ENCODE results near the gene CSNK1D. TPM values are rescaled to one million over a fixed set of nuclear protein-coding genes. Genes with fewer than 3 reads are reported as not detected.

The CSNK1D gene
- total and polyA plus RNA-seq, 4 donors, result 35.2 to 144 (median 89.1) TPM

DNA sequence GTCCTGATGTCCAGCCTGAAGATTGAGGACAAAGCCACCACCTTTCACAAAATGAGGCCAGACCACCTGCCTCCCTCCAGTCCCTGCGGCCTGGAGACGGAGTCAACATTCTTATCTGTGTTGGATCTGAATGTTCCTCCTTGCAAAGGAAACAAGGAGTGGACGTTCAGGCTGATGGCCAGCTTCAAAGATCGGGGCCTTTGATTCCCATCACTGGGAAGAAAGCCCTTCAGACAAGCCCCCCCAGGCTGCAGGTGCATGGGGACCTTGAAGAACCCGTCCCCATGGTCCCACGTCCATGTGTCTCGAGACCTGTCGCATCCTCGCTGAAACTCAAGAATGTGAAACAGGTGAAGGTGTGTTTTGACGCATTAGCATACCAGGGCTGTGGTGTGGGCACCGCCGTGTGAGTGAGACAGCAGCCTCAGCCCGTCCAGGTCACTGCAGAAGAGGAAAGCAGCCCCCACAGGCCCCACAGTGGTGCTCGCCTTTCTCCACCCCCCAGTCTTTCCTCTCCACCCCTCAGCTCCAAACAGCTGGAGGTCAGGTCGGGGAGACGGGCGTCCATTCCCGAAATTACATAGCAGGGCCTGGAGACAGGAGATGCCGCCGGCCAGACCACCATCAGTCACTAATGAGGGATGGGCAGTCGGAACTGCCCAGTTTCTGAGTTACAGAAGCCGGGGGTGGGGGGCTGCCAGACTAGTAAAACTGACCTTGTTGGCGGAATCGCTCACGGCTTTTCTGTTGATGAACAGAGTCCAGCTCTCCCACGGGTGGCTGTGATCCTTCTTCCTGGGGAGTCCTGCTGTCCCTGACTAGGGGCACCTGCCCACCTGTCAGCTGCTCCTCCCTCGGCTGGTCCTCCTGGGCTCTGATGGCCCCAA, 877 bp upstream of the CSNK1D start:
- DNase-seq (ENCODE audit: low read depth in 4 of 6, low spot score in 6 of 6), result no peak
- no peaks in the 10 kb centered on the region for H3K9me3 ChIP-seq (ENCODE audit: control insufficient read depth, insufficient read depth, low read length)
- peaks cover 51% of the 10 kb centered on the region for H3K4me1 ChIP-seq (ENCODE audit: control insufficient read depth, insufficient read depth, low read length)
- H3K4me3 ChIP-seq (ENCODE audit: low read depth, low read length), result peak overlapping the region; percentile 72
- peak overlapping the region; percentile 95 for H3K27ac ChIP-seq (ENCODE audit: low read depth, low read length)
- WGBS (ENCODE audit: insufficient coverage), result 75% methylated on average over 25 of the region's 27 CpGs
- peaks cover 43% of the 10 kb centered on the region for H3K36me3 ChIP-seq (ENCODE audit: control insufficient read depth, insufficient read depth, low read length)
- H3K27me3 ChIP-seq (ENCODE audit: control insufficient read depth, insufficient read depth, low read length), result no peaks in the 10 kb centered on the region

DNA sequence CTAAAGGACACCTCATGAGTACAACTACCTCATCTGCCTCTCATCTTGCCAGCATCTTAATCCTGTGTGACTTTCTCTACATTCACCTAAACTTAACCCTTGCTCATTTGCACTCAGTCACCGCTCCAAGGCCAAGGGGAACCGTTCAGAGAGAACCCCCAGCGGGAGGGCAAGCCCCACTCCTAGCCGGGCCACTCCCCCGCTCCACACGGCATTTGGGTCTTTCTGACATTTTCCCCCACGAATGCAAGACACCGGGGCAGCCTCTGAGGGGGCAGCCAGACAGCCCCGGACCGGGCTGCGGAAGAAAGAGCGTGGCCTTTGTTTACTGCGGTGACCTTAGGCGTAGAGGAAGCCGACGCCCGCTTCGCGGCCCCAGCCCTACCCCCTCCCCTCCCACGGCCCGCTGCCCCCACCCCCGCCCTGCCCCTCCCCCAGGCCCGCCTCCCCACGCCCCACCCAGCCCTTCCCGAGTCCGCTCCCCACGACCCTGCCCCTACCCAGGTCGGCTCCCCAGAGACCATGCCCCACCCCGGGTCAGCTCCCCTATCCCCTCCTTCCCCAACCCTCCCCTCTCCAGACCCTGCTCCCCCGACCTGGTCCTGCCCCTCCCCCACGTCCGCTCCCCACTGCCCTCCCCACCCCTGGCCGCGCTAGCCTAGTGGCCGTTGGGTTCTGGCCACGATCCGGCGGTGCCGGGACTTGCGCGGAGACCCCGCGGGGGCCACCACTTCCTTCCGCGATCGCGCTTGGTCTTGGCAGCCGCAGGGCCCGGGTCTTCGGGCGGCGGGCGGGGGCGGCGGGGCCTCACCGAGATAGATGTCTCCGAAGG, 789 bp downstream of the CSNK1D start:
- peaks cover 65% of the 10 kb centered on the region for H3K4me1 ChIP-seq (ENCODE audit: control insufficient read depth, insufficient read depth, low read length)
- H3K36me3 ChIP-seq (ENCODE audit: control insufficient read depth, insufficient read depth, low read length), result peaks cover 51% of the 10 kb centered on the region
- peak overlapping the region; percentile 72 for H3K4me3 ChIP-seq (ENCODE audit: low read depth, low read length)
- DNase-seq (ENCODE audit: low read depth in 4 of 6, low spot score in 6 of 6), result peak in 2 of 6 donors; percentile 11 to 28
- H3K27me3 ChIP-seq (ENCODE audit: control insufficient read depth, insufficient read depth, low read length), result no peaks in the 10 kb centered on the region
- H3K27ac ChIP-seq (ENCODE audit: low read depth, low read length), result peak overlapping the region; percentile 95
- under 1% methylated on average over 35 of the region's 57 CpGs for WGBS (ENCODE audit: insufficient coverage)
- H3K9me3 ChIP-seq (ENCODE audit: control insufficient read depth, insufficient read depth, low read length), result no peaks in the 10 kb centered on the region

DNA sequence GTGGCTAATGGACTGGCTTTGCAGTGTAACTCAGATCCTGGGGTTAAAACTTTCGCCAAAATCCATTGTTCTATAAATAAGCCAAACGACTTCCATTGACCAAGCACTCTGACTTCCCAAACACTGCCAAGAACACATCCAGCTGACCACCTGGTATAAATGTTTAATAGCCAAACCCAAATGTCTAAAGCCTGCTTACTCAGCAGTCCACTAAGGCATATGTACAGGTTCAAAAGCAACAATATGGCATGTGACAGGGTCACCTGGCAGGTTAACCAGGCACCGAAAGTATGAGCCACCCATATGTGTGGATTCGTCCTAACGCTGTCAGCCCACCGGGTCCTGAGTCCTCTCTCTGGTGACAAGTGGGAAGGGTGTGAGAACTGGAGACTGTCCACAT, 2.1 kb downstream of the CSNK1D start:
- no peak overlapping the region for H3K4me3 ChIP-seq (ENCODE audit: low read depth, low read length)
- no peaks in the 10 kb centered on the region for H3K9me3 ChIP-seq (ENCODE audit: control insufficient read depth, insufficient read depth, low read length)
- H3K36me3 ChIP-seq (ENCODE audit: control insufficient read depth, insufficient read depth, low read length), result peaks cover 61% of the 10 kb centered on the region
- DNase-seq (ENCODE audit: low read depth in 4 of 6, low spot score in 6 of 6), result no peak
- WGBS (ENCODE audit: insufficient coverage), result 83% methylated on average over 4 of the region's 6 CpGs
- no peak overlapping the region for H3K27ac ChIP-seq (ENCODE audit: low read depth, low read length)
- H3K4me1 ChIP-seq (ENCODE audit: control insufficient read depth, insufficient read depth, low read length), result peaks cover 71% of the 10 kb centered on the region
- H3K27me3 ChIP-seq (ENCODE audit: control insufficient read depth, insufficient read depth, low read length), result no peaks in the 10 kb centered on the region

DNA sequence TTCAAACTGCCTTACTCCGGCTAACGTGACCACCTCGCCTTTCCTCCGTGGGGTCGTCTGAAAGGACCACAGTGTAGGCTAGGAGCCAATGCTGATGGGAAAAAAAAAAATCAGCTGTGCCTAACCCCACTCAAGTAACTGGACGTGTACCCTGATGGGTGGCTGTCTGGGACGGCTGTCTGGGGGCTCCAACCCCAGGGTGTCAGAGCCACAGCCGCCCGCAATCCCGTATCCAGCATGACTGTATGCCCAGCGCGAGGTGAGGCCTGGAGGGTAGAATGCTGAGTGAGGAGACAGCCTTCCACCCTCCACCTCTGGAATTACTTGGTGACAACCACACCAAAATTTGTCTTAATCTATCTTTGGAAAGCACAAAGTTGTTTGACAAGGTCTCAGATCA, 2.8 kb downstream of the CSNK1D start:
- no CpG with 5 or more reads among the region's 12 CpGs for WGBS (ENCODE audit: insufficient coverage)
- no peak overlapping the region for H3K27ac ChIP-seq (ENCODE audit: low read depth, low read length)
- no peaks in the 10 kb centered on the region for H3K27me3 ChIP-seq (ENCODE audit: control insufficient read depth, insufficient read depth, low read length)
- H3K4me1 ChIP-seq (ENCODE audit: control insufficient read depth, insufficient read depth, low read length), result peaks cover 71% of the 10 kb centered on the region
- no peaks in the 10 kb centered on the region for H3K9me3 ChIP-seq (ENCODE audit: control insufficient read depth, insufficient read depth, low read length)
- H3K36me3 ChIP-seq (ENCODE audit: control insufficient read depth, insufficient read depth, low read length), result peaks cover 64% of the 10 kb centered on the region
- H3K4me3 ChIP-seq (ENCODE audit: low read depth, low read length), result no peak overlapping the region
- no peak for DNase-seq (ENCODE audit: low read depth in 4 of 6, low spot score in 6 of 6)

DNA sequence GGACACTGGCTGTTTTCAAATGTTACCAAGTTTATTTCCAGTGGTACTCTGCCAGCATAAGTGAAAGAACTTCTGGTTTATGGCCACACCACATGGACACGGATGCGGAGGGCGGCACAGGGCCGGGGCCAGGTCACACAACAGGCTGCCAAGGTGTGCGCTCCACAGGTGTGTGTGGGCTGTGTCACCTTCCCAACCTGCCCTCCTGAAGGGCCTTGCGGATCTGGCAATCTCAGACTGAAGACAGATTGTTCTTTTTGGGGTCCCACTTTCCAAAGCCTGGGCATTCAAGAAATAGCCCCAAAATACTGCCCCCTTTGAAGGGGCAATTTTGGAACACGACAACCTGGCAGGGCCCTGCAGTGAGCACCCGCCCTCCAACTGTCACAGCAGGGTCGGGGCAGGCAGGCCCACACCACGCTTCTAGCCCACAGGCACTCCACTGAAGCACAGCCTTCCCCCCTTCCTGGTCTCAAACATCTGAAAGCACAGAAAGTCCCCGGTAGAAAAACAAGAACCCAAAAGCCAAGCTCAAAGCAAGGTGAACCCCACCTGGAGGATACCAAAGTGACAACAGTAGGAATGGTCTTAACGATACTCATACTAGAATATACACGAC, 3.5 kb downstream of the CSNK1D start:
- H3K9me3 ChIP-seq (ENCODE audit: control insufficient read depth, insufficient read depth, low read length), result no peaks in the 10 kb centered on the region
- no peak for DNase-seq (ENCODE audit: low read depth in 4 of 6, low spot score in 6 of 6)
- peaks cover 66% of the 10 kb centered on the region for H3K4me1 ChIP-seq (ENCODE audit: control insufficient read depth, insufficient read depth, low read length)
- 85% methylated on average over 13 of the region's 13 CpGs for WGBS (ENCODE audit: insufficient coverage)
- peaks cover 66% of the 10 kb centered on the region for H3K36me3 ChIP-seq (ENCODE audit: control insufficient read depth, insufficient read depth, low read length)
- H3K27ac ChIP-seq (ENCODE audit: low read depth, low read length), result no peak overlapping the region
- H3K4me3 ChIP-seq (ENCODE audit: low read depth, low read length), result no peak overlapping the region
- no peaks in the 10 kb centered on the region for H3K27me3 ChIP-seq (ENCODE audit: control insufficient read depth, insufficient read depth, low read length)

DNA sequence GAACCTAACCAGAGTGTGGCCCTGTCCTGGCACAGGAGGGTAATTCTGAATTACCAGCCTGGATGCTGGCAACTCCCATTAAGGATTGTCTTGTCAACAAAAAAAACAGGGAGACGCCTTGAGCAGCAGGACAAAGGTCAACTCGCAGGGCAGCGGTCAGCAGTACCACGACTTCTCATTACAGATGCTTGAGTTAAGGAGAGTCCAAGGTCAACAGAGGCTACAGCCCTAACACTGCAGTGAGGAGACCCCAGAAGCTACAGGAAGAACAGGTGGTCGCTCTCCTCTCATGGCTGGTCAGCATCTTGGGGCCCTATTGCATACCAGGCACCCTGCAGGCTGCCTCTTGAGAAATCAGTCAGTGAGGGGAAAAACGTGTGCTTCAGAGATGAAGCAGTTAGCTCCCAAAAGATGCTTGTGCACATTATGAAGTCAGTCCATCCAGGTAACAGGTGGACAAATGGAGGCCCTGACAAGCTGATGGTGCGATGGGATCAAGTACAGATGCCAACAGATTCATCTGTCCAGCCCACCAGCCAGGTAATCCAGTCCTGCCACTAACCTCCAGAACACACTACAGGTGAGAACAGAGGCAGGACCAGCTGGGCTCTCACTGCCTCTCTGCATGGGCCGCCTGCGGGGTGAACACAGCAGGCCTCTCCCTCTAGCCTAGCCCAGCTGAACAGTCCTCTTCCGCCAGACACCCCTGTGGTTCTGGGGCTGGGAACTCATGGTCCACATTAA, 4.2 kb downstream of the CSNK1D start:
- Histone ChIP-seq H3K4me3 (ENCODE audit: low read depth, low read length) (no peak overlapping the region), H3K27me3 (ENCODE audit: control insufficient read depth, insufficient read depth, low read length) (no peaks in the 10 kb centered on the region), H3K27ac (ENCODE audit: low read depth, low read length) (no peak overlapping the region), H3K9me3 (ENCODE audit: control insufficient read depth, insufficient read depth, low read length) (no peaks in the 10 kb centered on the region), H3K36me3 (ENCODE audit: control insufficient read depth, insufficient read depth, low read length) (peaks cover 70% of the 10 kb centered on the region), H3K4me1 (ENCODE audit: control insufficient read depth, insufficient read depth, low read length) (peaks cover 59% of the 10 kb centered on the region)
- 72% methylated on average over 9 of the region's 10 CpGs for WGBS (ENCODE audit: insufficient coverage)
- no peak for DNase-seq (ENCODE audit: low read depth in 4 of 6, low spot score in 6 of 6)

DNA sequence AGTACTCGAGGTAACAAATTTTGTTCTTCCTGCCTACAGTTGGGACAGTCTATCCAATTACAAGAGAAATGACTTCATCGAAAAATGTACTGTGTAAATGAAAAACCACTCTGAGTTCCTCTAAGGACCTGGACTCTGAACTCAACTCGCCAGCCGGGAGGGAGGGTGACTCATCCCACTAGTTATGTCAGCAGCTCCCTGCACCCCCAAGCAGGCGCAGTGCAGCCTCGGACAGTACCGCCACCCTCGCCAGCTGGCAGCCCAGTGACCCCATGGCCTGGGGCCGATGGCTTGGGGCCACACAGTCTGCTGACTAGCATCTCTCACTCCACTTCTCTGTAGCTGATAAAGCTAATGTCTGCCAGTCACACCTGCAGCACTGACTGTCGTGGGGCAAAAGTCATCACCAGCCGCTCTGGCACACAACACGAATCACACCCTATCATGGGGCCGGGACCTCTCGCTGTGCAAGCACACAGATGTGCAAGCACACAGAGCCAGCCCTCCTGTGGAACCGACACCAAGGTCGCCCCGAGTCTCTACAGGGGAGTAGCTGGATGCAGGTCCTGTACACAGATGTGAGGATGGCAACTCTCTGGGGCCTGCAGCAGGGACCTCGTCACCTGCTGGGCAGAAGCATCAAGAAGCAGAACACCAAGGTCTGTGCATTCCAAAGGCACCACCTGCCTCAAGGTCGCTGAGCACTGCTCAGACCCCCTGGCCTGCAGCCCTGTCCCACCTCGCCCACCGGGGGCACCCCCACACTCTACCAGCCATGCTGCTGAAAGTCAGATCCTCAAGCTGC, 5.7 kb downstream of the CSNK1D start:
- 66% methylated on average over 17 of the region's 21 CpGs for WGBS (ENCODE audit: insufficient coverage)
- no peak overlapping the region for H3K4me3 ChIP-seq (ENCODE audit: low read depth, low read length)
- H3K4me1 ChIP-seq (ENCODE audit: control insufficient read depth, insufficient read depth, low read length), result peaks cover 52% of the 10 kb centered on the region
- no peaks in the 10 kb centered on the region for H3K9me3 ChIP-seq (ENCODE audit: control insufficient read depth, insufficient read depth, low read length)
- no peak overlapping the region for H3K27ac ChIP-seq (ENCODE audit: low read depth, low read length)
- no peak for DNase-seq (ENCODE audit: low read depth in 4 of 6, low spot score in 6 of 6)
- H3K36me3 ChIP-seq (ENCODE audit: control insufficient read depth, insufficient read depth, low read length), result peaks cover 85% of the 10 kb centered on the region
- H3K27me3 ChIP-seq (ENCODE audit: control insufficient read depth, insufficient read depth, low read length), result no peaks in the 10 kb centered on the region

DNA sequence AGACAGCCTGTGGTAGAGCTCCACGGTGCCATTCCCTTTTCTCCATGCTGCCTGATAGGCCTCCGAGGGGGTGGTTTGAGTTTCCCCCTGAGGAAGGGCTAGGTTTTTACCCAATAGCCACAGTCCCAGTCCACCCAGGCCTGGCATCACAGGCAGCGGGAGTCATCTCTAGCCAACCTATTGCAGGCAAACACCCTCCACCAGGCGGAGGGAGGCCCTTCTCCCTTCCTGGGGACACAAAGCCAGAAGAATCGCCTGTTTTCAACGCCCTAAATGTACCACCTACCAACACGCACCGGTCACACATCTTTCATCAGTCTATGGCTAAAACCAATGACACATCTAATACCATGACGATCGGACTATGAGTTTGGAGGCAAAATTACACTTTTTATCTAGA, 7.4 kb downstream of the CSNK1D start:
- no peak for DNase-seq (ENCODE audit: low read depth in 4 of 6, low spot score in 6 of 6)
- no peak overlapping the region for H3K4me3 ChIP-seq (ENCODE audit: low read depth, low read length)
- WGBS (ENCODE audit: insufficient coverage), result 99% methylated on average over 7 of the region's 10 CpGs
- H3K4me1 ChIP-seq (ENCODE audit: control insufficient read depth, insufficient read depth, low read length), result peaks cover 37% of the 10 kb centered on the region
- no peaks in the 10 kb centered on the region for H3K9me3 ChIP-seq (ENCODE audit: control insufficient read depth, insufficient read depth, low read length)
- H3K36me3 ChIP-seq (ENCODE audit: control insufficient read depth, insufficient read depth, low read length), result peaks cover 90% of the 10 kb centered on the region
- no peak overlapping the region for H3K27ac ChIP-seq (ENCODE audit: low read depth, low read length)
- H3K27me3 ChIP-seq (ENCODE audit: control insufficient read depth, insufficient read depth, low read length), result no peaks in the 10 kb centered on the region

All from spinal cord (tissue), 10 donors.